Epithelial cell of prostate (primary cell): ENCODE measurements around the gene ATP11A.

Source experiments
- DNase-seq: peaks from one replicate; pipeline ENCODE4 v3.0.0-alpha.2; 2011; ENCODE audit warnings: low read depth, low spot score
- H3K27ac ChIP-seq: fragments of 450-650 bp; 2 replicates; pipeline ENCODE4 v1.5.1; 2017; ENCODE audit warnings: mild to moderate bottlenecking

ATP11A gene

DNA sequence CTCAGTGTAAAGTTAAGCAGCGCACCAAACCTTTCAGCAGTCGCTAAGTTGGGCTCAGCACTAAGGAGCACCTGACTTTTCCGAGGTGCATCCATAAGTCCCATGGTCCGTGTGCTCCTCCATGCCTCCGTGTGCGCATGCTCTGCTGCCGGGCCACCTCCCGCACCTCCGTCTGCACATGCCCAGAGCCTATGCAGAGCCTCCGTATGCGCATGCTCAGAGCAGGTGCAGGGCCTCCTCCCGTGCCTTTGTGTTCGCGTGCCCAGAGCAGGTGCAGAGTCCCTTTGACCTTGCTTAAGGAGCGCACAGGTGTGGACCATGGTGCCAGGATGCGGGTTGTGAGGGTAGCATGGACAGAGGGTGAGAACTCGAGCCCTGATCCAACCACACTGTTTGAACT is 46.0 kb downstream of the ATP11A start:
- H3K27ac ChIP-seq = no peak overlapping the region
- no peak for DNase-seq

- H3K27ac ChIP-seq = no peak overlapping the region
- DNase-seq = no peak
Measured at GRCh38 chr13:112737294-112737693, 47.5 kb downstream of the ATP11A start.

DNA sequence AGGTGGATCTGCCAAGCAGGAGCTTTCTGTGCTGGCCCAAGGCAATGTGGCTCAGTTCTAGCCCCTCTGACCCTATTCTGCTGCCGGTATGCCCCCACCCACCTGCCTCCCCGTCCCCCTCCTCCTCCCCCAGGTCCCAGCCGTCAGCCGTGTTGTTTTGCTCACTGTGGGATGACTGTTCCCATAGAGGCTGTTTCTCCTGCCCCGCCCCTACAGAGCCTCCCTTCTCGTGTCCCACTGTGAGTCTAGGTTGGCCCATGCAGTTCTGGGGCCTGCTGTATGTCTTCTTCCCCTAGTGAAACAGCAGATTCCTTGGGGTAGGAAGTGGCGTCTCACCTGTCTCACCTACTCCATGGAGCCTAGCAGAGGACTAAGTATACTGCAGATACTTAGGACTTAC is 48.8 kb downstream of the ATP11A start:
- DNase-seq = no peak
- no peak overlapping the region for H3K27ac ChIP-seq

- H3K27ac ChIP-seq = no peak overlapping the region
- DNase-seq = no peak
Measured at GRCh38 chr13:112740502-112741131, 50.8 kb downstream of the ATP11A start.

- no peak for DNase-seq
- no peak overlapping the region for H3K27ac ChIP-seq
Measured at GRCh38 chr13:112741185-112741755, 51.4 kb downstream of the ATP11A start.

DNA sequence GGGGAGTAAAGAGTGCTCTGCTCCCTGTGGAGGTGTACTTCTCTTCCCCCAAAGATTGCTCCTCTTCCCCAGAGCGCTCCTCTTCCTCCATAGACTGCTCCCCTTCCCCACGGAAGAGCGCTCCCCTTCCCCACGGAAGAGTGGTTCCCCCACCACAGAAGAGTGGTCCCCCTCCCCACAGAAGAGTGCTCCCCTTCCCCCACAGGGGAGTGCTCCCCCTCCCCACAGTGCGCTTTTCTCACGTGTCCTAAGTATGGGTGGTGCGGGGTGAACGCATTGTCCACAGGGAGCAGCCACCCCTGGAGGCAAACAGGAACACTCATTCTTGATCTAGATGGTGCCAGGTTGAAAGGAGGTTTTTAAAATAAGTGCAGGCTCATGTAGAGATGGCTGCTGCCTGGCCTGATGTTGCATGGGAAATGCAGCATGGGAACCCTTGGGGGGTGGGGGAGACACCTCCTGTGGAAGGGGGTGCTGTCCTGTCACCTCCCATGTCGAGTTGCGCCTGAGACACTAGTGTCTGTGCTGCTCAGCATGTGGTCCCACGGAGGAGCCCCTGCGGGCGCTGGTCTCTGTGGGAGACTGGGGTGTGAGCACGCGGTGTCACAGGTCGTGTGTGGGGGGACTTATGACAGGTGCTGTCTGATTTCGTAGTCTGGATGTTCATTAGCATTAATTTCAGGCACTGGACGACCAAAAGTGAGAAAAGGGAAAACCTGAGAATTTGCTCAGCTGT is 52.2 kb downstream of the ATP11A start:
- no peak for DNase-seq

GRCh38 chr13:112742583-112742982 is 52.7 kb downstream of the ATP11A start:
- no peak for DNase-seq
- no peak overlapping the region for H3K27ac ChIP-seq

More for the DNA sequence above, 52.2 kb downstream of the ATP11A start:
- no peak overlapping the region for H3K27ac ChIP-seq

GRCh38 chr13:112743451-112744167 is 53.8 kb downstream of the ATP11A start:
- no peak for DNase-seq
- no peak overlapping the region for H3K27ac ChIP-seq

DNA sequence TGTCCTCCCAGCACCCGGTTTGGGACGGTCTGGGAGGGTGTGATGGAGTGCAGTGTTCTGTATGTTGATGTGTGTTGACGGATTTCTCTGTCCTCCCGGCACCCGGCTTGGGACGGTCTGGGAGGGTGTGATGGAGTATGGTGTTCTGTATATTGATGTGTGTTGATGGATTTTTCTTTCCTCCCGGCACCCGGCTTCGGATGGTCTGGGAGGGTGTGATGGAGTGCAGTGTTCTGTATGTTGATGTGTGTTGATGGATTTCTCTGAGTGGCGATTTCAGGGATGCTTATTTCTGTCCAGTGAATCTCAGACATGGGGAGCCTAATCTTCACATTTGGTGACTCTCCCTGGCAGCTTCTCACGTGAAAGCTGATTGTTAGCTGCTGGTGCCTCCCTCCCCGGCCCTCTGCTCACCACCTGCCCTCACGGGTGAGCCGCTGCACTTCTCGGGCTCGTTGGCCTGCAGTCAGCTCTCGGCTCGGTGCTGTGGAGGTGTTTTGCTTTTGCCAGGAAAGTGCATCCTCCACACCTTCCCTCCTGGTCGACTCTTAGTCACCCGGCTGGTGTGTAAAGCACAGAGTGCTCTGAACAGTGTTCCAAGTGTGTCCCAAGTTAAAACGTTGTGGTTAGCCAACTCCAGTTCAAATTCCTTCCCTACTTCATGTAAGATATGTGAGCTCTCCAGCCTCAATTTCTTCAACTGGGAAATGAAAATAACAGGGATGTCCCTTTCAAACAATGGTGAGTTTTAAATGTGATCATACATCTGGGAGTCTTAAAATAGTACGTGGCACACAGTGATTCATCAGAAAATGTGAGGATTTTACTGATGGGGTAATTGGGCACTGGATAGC is 54.6 kb downstream of the ATP11A start:
- DNase-seq = no peak
- no peak overlapping the region for H3K27ac ChIP-seq

DNA sequence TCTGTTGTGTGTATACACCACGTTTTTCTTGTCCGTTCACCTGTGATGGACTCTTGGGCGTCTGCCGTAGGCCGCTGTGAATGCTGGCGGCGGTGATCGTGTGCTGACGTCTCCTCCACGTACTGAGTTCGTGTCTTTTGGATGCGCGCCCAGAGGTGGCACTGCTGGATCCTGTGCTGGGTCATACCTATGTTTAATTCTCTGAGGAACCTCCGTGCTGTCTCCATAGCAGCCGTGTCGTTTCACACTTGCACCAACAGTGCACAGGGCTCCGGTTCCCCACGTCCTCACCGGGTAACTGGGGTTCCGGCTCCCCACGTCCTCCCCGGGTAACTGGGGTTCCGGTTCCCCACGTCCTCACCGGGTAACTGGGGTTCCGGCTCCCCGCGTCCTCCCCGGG is 56.2 kb downstream of the ATP11A start:
- no peak for DNase-seq

DNA sequence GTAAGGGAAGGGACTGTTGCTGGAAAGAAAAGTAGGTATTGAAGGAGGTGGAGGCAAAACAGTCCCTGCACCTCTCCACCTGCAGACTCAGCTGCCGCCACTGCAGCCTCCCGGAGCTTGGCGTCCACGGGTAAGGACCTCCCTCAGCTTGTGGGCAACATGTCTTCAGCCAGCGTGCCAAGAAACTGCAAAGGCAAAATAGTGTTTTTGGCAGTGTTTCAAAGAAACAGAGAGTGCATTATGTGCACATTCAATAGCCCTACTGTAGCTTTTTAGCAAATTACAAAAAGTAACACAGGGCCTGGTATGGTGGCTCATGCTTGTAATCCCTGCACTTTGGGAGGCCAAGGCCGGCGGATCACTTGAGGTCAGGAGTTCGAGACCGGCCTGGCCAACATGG is 57.4 kb downstream of the ATP11A start:
- DNase-seq = no peak
- H3K27ac ChIP-seq = no peak overlapping the region

More for the DNA sequence above, 56.2 kb downstream of the ATP11A start:
- H3K27ac ChIP-seq = no peak overlapping the region

GRCh38 chr13:112748947-112749735 is 59.3 kb downstream of the ATP11A start:
- DNase-seq = no peak
- H3K27ac ChIP-seq = no peak overlapping the region

DNA sequence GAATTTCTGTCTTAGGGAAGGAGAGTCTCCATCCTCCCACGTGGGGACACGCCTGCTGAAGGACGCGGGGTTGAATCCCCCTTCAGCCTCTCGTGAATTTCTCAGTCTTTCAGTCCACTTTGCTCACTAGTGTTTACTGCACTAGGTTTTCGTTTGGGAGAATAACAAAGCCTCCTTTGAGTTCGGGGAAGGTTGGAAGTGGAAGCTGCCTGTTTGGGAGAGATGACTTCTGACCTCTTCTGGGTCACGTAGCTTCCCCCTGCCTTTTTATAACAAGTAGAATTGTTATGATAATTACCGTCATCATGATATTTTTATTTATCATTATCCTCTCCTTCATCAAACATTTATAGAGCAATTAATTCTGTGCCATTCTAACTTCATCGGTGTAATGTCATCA is 60.7 kb downstream of the ATP11A start:
- H3K27ac ChIP-seq = no peak overlapping the region
- no peak for DNase-seq

GRCh38 chr13:112751617-112752016 is 61.8 kb downstream of the ATP11A start:
- no peak overlapping the region for H3K27ac ChIP-seq
- no peak for DNase-seq

DNA sequence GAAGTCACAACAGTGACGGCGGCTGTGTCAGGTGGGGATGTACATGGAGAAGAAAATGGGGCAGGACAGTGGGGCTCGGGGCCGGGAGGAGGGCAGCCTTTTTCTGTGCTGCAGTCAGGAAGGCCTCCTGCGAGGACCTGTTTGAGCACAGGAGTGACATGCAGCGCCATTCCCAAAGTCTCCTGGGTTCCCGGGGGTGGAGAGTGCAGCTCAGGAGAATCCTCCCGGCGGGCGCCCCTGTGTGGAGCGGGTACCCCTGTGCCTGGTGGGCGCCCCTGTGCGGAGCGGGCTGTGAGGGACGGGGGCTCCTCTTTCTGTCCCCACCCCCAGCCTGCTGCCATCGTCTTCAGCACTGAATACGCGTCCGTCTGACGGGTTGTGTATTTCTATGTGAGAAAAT is 62.4 kb downstream of the ATP11A start:
- H3K27ac ChIP-seq = no peak overlapping the region
- no peak for DNase-seq

GRCh38 chr13:112752711-112753541 is 63.1 kb downstream of the ATP11A start:
- no peak for DNase-seq

DNA sequence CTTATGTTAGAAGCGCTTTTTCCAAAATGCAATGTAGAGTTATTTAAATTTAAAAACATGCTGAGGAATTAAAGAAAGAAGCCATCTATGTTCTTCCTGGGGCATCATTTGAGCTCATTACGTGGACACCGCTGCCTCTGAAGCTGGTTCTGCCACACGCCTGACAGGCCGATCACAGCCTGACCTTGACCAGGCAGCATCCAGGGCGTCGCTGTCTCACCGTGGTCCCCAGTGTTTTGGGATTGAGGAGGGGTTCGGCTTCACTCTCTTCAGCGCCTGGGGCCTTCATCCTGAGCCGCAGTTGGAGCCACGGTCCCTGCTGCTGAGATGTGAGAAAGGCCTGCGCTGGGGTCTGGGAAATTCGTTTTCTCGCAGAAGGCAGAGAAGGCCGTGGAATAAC is 64.0 kb downstream of the ATP11A start:
- no peak overlapping the region for H3K27ac ChIP-seq
- DNase-seq = no peak

More at GRCh38 chr13:112752711-112753541, 63.1 kb downstream of the ATP11A start:
- no peak overlapping the region for H3K27ac ChIP-seq

DNA sequence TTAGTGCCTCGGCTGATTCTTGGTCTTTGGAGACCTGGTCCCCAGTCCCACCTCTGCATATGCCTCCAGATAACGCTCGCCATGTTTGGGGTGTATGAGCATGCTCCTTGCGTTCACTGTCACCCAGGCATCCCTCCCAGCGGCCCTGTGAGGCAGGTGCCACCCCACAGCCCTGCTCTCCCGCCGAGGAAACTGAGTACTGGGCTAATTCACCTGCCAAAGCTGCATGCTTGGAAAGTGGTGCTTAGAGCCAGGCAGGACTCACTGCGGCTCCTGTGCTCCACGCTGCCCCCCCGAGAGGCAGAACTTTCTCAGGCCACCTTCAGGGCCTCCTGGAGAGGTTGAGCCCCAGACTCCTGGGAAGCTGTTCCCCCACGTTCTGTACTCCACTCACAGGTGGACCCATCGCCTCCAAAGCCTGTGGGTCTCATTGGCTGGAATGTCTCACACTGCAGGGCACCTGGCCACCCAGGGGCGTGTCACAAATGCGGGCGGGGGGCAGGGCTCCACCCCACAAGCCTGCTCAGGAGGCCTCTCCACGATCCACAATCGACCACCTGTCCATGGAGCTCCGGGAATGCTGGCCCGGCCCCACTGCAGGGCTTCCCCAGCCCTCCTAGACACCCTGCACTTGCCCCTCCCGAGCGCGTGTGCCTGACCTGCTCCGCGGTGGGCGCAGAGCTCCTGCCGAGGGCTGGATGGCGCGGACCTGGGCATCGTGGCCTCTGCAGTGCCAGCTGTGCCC is 64.6 kb downstream of the ATP11A start:
- no peak overlapping the region for H3K27ac ChIP-seq
- no peak for DNase-seq
